PC-9 (cell line): ENCODE results near the gene TYW3. TPM values are rescaled to one million over a fixed set of nuclear protein-coding genes. Genes with fewer than 3 reads are reported as not detected.
A peak's percentile ranks its signal among the peaks of the same experiment; 100 is the strongest.

Experiments
- BruUV-seq: library from RNA; stranded (reverse); fragments of 400-500 nt; replicated peaks from 2 replicates; lab custom pipeline; 2021; lab: Mats Ljungman, UMichigan
- CTCF ChIA-PET: fragments of 300-600 bp; sonication (Branson Sonifier 250); formaldehyde crosslinking; loops from one replicate; lab custom pipeline; 2022; ENCODE audit warnings: antibody characterized with exemption; lab: Charles Lee
- POLR2A ChIA-PET: fragments of 300-600 bp; sonication (Branson Sonifier 250); formaldehyde crosslinking; loops from one replicate; lab custom pipeline; 2022; ENCODE audit warnings: antibody characterized with exemption; ENCODE audit not compliant: unreplicated experiment; lab: Charles Lee
- DNase-seq, 2 experiments: peaks; one replicate each; pipeline versions ENCODE4 v3.0.0 to v3.0.0-alpha.2; 2015 to 2022; ENCODE audit warnings: mixed read lengths in 1 of 2
- H2AFZ ChIP-seq: fragments of 200-600 bp; sonication (generic); 2 replicates; pipeline ENCODE4 v1.8.1; 2017; ENCODE audit warnings: antibody characterized with exemption
- H3F3A ChIP-seq: fragments of 200-600 bp; sonication (generic); 2 replicates; pipeline ENCODE4 v1.8.1; 2017; ENCODE audit warnings: antibody characterized with exemption, mild to moderate bottlenecking, low read depth; ENCODE audit not compliant: insufficient read depth
- H3K27ac ChIP-seq: fragments of 200-600 bp; sonication (generic); 2 replicates; pipeline ENCODE4 v1.6.1; 2016; ENCODE audit warnings: mixed run types
- H3K27me3 ChIP-seq: fragments of 200-600 bp; sonication (generic); 2 replicates; pipeline ENCODE4 v1.6.1; 2016; ENCODE audit warnings: low read depth, mixed run types; ENCODE audit not compliant: insufficient read depth
- H3K36me3 ChIP-seq: fragments of 200-600 bp; sonication (generic); 2 replicates; pipeline ENCODE4 v1.6.1; 2016; ENCODE audit warnings: low read depth, mixed run types
- H3K4me1 ChIP-seq: fragments of 200-600 bp; sonication (generic); replicated peaks from 2 replicates; pipeline ENCODE4 v1.6.1; 2016; ENCODE audit warnings: mixed run types; ENCODE audit not compliant: insufficient read depth
- H3K4me2 ChIP-seq: fragments of 200-600 bp; sonication (generic); 2 replicates; pipeline ENCODE4 v1.6.1; 2017; ENCODE audit warnings: mixed run types
- H3K4me3 ChIP-seq: fragments of 200-600 bp; sonication (generic); 2 replicates; pipeline ENCODE4 v1.6.1; 2016; ENCODE audit warnings: mixed run types
- H3K79me2 ChIP-seq: fragments of 200-600 bp; sonication (generic); 2 replicates; pipeline ENCODE4 v1.6.1; 2017; ENCODE audit warnings: low read depth, mixed run types
- H3K9me2 ChIP-seq: fragments of 200-600 bp; sonication (generic); 2 replicates; pipeline ENCODE4 v1.8.1; 2017; ENCODE audit warnings: mild to moderate bottlenecking; ENCODE audit not compliant: insufficient read depth
- H3K9me3 ChIP-seq: fragments of 200-600 bp; sonication (generic); 2 replicates; pipeline ENCODE4 v1.8.1; 2016; ENCODE audit warnings: low read depth; ENCODE audit not compliant: insufficient read depth
- H4K20me1 ChIP-seq: fragments of 200-600 bp; sonication (generic); 2 replicates; pipeline ENCODE4 v1.8.1; 2017; ENCODE audit not compliant: insufficient read depth
- CTCF ChIP-seq: fragments of 200-600 bp; sonication (generic); conservative IDR thresholded peaks from 2 replicates; pipeline ENCODE4 v1.6.1; 2017; ENCODE audit warnings: mixed run types, antibody characterized with exemption, mild to moderate bottlenecking, moderate library complexity
- EZH2 ChIP-seq: fragments of 200-600 bp; sonication (generic); IDR thresholded peaks from 2 replicates; pipeline ENCODE4 v1.8.0; 2017; ENCODE audit warnings: antibody characterized with exemption, low read depth
- intact Hi-C: fragments of 100-400 bp; cut with micrococcal nuclease; formaldehyde crosslinking; loops from one replicate; pipeline ENCODE4 v1.10.0; 2022; ENCODE audit not compliant: unreplicated experiment
- total RNA-seq: library from RNA; stranded (reverse); gene quantifications from 2 replicates; pipeline ENCODE4 v1.2.3, GENCODE V29; 2021

TYW3 gene
- total RNA-seq, 1 experiment from 2014 or later, result 19.8 TPM

- no peak for DNase-seq
- TF ChIP-seq EZH2 (no peak), CTCF (no peak)
- Histone ChIP-seq H3K9me3 (no peaks in the 10 kb centered on the region), H3K27me3 (no peaks in the 10 kb centered on the region), H3K4me2 (no peak overlapping the region), H3K4me3 (no peak overlapping the region), H3K79me2 (no peaks in the 10 kb centered on the region), H3K27ac (no peak overlapping the region), H3K4me1 (peaks cover 12% of the 10 kb centered on the region), H2AFZ (no peak overlapping the region), H3F3A (peaks cover 7% of the 10 kb centered on the region; the same call in 1 of the 2 replicates), H3K9me2 (no peaks in the 10 kb centered on the region), H4K20me1 (no peaks in the 10 kb centered on the region), H3K36me3 (no peaks in the 10 kb centered on the region)
- BruUV-seq, result no TSS peak
- ChIA-PET POLR2A (no interaction called here), CTCF (interaction anchor here (0.6 kb wide), 1 partner anchor 713 kb away, joined by 5 read pairs; no protein-coding TSS in a partner anchor)
- intact Hi-C loops, result loop anchor here (5.0 kb wide), 2 partner anchors 41 to 189 kb away; partner anchors contain the start of genes CRYZ and TYW3
These were observed 42.0 kb upstream of the TYW3 start for GRCh38 chr1:74690909-74691308.

GRCh38 chr1:74693473-74693872 lies 39.5 kb upstream of the TYW3 start:
- no peak for TF ChIP-seq EZH2
- Histone ChIP-seq H3K9me2 (no peaks in the 10 kb centered on the region), H3K79me2 (no peaks in the 10 kb centered on the region), H3K4me2 (peak overlapping the region; percentile 14), H3K27ac (peak overlapping the region; percentile 39), H3F3A (peaks cover 7% of the 10 kb centered on the region; the same call in 1 of the 2 replicates), H4K20me1 (no peaks in the 10 kb centered on the region), H3K4me1 (peaks cover 12% of the 10 kb centered on the region), H3K4me3 (no peak overlapping the region), H2AFZ (no peak overlapping the region), H3K36me3 (no peaks in the 10 kb centered on the region), H3K27me3 (no peaks in the 10 kb centered on the region), H3K9me3 (no peaks in the 10 kb centered on the region)
- CTCF ChIA-PET, result no interaction called here
- peak; percentile 3 to 83 for DNase-seq
- intact Hi-C loops, result loop anchor here (5.0 kb wide), 2 partner anchors 39 to 191 kb away; partner anchors contain the start of genes CRYZ and TYW3
- POLR2A ChIA-PET, result no interaction called here
- no TSS peak for BruUV-seq

- H3K79me2 ChIP-seq, result no peaks in the 10 kb centered on the region
- H3K9me3 ChIP-seq, result no peaks in the 10 kb centered on the region
- no peak overlapping the region for H3K27ac ChIP-seq
- H3K27me3 ChIP-seq, result no peaks in the 10 kb centered on the region
- H3K36me3 ChIP-seq, result no peaks in the 10 kb centered on the region
- BruUV-seq, result no TSS peak
- POLR2A ChIA-PET, result no interaction called here
- TF ChIP-seq CTCF (no peak), EZH2 (no peak)
- intact Hi-C loops, result no loop called here
- H2AFZ ChIP-seq, result no peak overlapping the region
- H3K9me2 ChIP-seq, result no peaks in the 10 kb centered on the region; the same call in 1 of the 2 replicates
- H3K4me2 ChIP-seq, result no peak overlapping the region
- peaks cover 7% of the 10 kb centered on the region; the same call in 1 of the 2 replicates for H3F3A ChIP-seq
- no peak for DNase-seq
- H3K4me1 ChIP-seq, result peaks cover 12% of the 10 kb centered on the region
- H3K4me3 ChIP-seq, result no peak overlapping the region
- CTCF ChIA-PET, result no interaction called here
- no peaks in the 10 kb centered on the region for H4K20me1 ChIP-seq
These were observed 35.1 kb upstream of the TYW3 start for GRCh38 chr1:74697832-74698231.

- POLR2A ChIA-PET, result no interaction called here
- CTCF ChIA-PET, result no interaction called here
These were observed 33.6 kb upstream of the TYW3 start for GRCh38 chr1:74699331-74699730.

More at GRCh38 chr1:74699331-74699730, 33.6 kb upstream of the TYW3 start:
- no peaks in the 10 kb centered on the region for H3K27me3 ChIP-seq
- H3K9me2 ChIP-seq, result no peaks in the 10 kb centered on the region; the same call in 1 of the 2 replicates
- H3K27ac ChIP-seq, result no peak overlapping the region
- intact Hi-C loops, result no loop called here
- H2AFZ ChIP-seq, result no peak overlapping the region
- H4K20me1 ChIP-seq, result no peaks in the 10 kb centered on the region
- BruUV-seq, result no TSS peak
- no peak overlapping the region for H3K4me2 ChIP-seq
- H3F3A ChIP-seq, result no peaks in the 10 kb centered on the region
- no peak for TF ChIP-seq EZH2
- TF ChIP-seq CTCF, result no peak
- no peaks in the 10 kb centered on the region for H3K79me2 ChIP-seq
- no peaks in the 10 kb centered on the region for H3K36me3 ChIP-seq
- DNase-seq, result no peak
- H3K4me1 ChIP-seq, result no peaks in the 10 kb centered on the region
- H3K4me3 ChIP-seq, result no peak overlapping the region
- no peaks in the 10 kb centered on the region; the same call in 1 of the 2 replicates for H3K9me3 ChIP-seq
